Embryonic facial prominence (tissue), 1 donor: ENCODE results near the gene PEX26.
"Not testable (repeated sequence)": the region's sequence is repeated elsewhere in the genome, so short reads cannot be mapped to it uniquely, and the experiment has no call there.

ENCODE experiments used
- DNase-seq: peaks from one replicate; pipeline ENCODE4 v3.0.0-alpha.2; 2016; ENCODE audit errors: extremely low spot score

PEX26 gene

DNA sequence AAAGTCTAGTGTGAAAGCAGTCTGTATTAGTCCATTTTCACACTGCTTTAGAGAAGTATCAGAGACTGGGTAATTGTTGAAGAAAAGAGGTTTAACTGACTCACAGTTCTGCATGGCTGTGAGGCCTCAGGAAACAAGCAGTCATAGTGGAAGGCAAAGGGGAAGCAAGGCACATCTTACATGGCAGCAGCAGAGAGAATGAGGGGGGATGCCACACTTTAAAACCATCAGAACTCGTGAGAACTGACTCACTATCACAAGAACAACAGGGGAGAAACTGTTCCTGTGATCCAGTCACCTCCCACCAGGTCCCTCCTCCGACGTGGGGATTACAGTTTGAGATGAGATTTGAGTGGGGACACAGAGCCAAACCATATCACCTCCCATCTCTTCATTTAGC is 19.0 kb downstream of the PEX26 start:
- no peak for DNase-seq

DNA sequence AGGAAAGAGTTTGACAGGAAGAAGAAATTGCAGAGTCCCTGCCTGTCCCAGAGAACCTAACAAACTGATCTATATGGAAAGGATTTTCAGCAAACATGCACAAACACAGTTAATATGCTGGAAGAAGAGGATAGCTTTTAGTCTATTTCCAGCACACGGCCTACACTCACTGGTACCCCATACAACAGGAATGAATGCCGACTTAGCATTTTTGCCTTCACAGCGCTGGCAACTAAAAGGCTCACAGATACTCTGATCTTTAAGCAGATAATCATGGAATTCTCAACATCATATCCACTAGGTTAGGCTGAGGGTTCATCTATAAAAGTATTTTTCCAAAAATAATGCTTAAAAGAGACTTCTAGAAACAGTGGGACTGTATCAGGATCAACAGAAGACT is 23.0 kb downstream of the PEX26 start:
- DNase-seq = no peak

GRCh38 chr22:18101536-18101935 is 23.7 kb downstream of the PEX26 start:
- DNase-seq = no peak

GRCh38 chr22:18103527-18104269 is 25.9 kb downstream of the PEX26 start:
- DNase-seq = no peak

DNA sequence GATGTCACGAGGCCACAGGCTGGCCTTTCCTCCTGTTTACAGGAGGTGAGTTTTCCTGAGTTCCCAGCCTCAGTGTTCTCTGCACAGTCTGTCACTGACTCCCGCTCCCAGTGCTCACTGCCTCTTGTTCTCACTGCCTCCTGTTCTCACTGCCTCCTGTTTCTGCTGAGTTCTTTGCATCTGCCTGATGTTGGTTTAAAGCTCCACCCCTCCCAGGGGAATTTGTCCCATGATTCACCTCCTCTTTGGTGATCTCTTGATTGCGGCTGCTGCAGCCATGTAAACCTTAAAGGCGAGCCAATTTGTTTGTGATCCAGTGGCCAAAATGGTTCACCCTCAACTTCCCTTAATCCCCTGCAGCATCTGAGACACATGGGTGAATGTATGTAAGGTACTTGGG is 26.8 kb downstream of the PEX26 start:
- no peak for DNase-seq

DNA sequence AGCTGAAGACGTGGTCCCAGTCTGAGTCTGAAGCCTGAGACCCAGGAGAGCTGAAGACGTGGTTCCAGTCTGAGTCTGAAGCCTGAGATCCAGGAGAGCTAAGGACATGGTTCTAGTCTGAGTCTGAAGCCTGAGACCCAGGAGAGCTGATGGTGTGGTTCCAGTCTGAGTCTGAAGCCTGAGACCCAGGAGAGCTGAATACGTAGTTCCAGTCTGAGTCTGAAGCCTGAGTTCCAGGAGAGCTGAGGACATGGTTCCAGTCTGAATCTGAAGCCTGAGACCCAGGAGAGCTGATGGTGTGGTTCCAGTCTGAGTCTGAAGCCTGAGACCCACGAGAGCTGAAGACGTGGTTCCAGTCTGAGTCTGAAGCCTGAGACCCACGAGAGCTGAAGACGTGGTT is 28.2 kb downstream of the PEX26 start:
- DNase-seq = not testable (repeated sequence)

- DNase-seq = not testable (repeated sequence)
These were observed 29.0 kb downstream of the PEX26 start for GRCh38 chr22:18106550-18107341.

- no peak for DNase-seq
These were observed 30.4 kb downstream of the PEX26 start for GRCh38 chr22:18108187-18108586.

- no peak for DNase-seq
These were observed 31.8 kb downstream of the PEX26 start for GRCh38 chr22:18109410-18110193.

DNA sequence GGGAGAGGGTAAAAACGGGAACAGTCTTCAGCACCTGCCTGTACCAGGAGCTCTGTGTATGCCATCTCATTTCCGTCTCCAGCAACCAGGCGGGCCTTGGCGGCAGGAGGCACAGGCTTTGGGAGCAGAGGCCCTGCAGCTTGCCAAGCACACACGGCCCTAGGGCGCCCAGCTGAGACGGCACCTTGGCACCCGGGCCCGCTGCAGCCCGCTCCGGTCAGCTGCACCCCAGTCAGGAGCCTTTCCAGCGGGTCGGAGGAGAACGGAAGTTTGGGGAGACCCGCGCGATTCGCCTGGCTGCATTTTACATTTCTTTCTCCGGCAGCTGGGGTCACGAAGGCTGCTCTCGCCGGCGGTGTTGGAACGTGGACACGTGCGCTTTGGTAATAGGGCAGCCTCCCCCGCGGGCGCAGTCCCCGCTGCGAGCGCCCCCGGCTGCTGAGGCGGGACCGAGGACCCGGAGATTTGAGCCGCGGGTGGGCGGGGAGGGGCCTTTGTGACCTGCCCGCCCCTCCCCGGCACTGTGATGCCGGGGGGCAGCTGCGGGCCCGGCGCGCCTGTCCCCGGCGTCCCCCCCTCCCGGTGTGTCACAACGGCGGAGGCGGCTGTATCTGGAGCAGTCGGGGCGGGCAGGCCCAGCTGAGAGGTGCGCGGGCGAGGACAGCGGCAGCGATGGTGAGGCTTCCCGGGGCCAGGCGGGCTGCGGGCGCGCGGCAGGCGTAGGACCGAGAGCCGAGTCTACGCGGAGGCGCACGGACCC is 32.6 kb downstream of the PEX26 start, which contains the start of gene TUBA8:
Gene TUBA8 (plus strand): TSS at position 616 of the 760 bp plus-strand sequence. CDS start 57 bp downstream, at position 673.
- DNase-seq = no peak

DNA sequence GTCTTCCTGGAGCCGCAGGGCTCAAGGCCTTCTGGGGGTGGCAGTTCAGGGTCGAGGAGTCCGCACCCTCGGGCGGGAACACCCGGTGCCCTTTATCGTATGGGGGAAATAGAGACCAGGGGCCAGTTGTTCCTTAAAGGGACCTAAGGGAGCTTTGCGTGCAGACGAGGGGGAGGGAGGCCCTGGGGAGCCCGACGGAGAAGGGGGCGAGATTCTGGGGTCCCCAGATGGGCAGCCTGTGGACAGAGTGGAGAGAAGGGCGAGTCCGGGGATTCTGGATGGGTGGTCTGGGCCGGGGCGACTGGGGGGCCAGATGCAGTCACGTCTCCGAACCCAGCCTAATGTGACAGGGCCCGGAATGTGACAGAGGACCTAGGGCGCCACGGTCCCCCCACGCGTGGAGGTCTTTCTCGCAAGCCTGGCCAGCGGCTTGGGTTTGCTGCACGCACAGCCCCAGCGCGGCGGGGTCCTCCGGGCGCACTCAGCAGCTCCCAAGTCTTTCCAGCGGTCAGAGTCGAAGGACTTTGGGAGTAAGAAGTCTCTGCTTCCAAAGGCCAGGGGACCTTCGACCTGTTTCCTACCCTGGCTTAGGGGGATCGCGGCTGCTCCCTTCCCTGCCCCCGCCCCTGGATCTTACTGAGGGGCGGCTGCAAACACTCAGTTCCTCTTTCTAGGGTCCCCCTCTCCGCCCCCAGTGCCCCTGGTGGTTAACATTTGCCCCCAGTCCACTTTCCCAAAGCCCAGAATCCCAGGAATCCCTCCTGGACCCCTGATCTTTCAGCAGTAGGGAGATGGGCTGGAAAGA is 33.4 kb downstream of the PEX26 start:
- no peak for DNase-seq

- no peak for DNase-seq
These were observed 34.1 kb downstream of the PEX26 start for GRCh38 chr22:18111759-18112330.

DNA sequence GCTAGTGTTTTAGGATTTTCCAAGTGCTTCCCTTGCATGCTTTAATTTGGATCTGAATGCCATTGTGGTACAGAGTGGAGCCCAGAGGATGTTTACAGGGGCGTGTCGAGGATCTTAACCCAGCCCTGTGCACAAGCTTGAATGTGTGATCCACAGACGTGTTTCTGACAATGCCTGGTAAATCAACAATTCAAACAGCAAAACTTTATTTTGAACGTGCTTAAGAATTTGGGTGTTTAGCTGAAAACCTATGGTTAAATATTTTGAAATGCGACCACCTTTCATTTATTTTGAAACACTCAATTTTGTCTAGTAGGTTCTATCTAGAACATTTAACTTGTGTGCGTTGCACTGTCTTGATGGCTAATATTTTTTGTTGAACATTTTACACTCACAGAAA is 34.6 kb downstream of the PEX26 start:
- no peak for DNase-seq

- DNase-seq = no peak
These were observed 36.0 kb downstream of the PEX26 start for GRCh38 chr22:18113680-18114394.

GRCh38 chr22:18114495-18114894 is 36.7 kb downstream of the PEX26 start:
- DNase-seq = no peak

GRCh38 chr22:18114976-18115652 is 37.3 kb downstream of the PEX26 start:
- no peak for DNase-seq

- DNase-seq = no peak
These were observed 38.1 kb downstream of the PEX26 start for GRCh38 chr22:18115906-18116371.

- no peak for DNase-seq
These were observed 38.8 kb downstream of the PEX26 start for GRCh38 chr22:18116634-18117033.

DNA sequence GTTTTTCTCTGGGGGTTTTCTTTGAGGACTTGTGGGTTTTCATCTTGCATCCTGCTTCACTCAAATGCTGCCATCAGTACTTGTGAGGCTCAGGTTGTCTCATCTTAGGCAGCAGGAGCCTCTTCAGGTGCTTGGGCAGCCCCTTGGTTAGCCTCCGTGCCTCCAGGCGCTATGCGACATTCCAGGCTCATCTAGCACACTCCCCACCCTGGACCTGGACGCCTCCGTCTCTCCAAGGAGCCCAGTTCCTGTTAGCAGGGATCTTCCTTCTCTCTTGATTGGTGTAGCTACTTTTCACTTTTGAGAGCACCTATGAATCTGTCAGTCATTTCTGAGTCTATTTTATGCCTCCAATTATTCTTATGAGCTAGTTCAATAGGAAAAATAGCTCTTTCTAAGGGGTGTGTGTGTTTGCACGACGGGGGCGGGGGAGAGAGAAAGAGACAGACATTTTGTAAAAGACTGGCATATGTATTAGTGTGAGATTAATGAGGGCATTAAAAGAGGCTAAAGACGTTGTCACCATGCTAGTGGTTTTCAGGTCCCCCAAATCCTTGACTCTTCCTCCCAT is 40.6 kb downstream of the PEX26 start:
- no peak for DNase-seq
